Stimulated activated CD8-positive, alpha-beta memory T cell treated with anti-CD3 and anti-CD28 coated beads, Interleukin-12 subunit alpha, Interleukin-12 subunit beta, amount 100 ng/mL, for 24 hours (primary cell): ENCODE measurements around the gene GREM2.

Experiments
- DNase-seq: peaks from one replicate; pipeline ENCODE4 v3.0.0-alpha.2; 2020; ENCODE audit errors: extremely low read depth

The GREM2 gene

GRCh38 chr1:240559781-240560180, 52.2 kb downstream of the GREM2 start:
- no peak for DNase-seq

- DNase-seq = no peak
These were observed 56.4 kb downstream of the GREM2 start for GRCh38 chr1:240555524-240555923.

GRCh38 chr1:240553351-240553750, 58.6 kb downstream of the GREM2 start:
- DNase-seq = no peak

- DNase-seq = no peak
These were observed 72.1 kb downstream of the GREM2 start for GRCh38 chr1:240539769-240540414.

GRCh38 chr1:240538776-240539430, 73.1 kb downstream of the GREM2 start:
- no peak for DNase-seq

GRCh38 chr1:240533154-240533780, 78.7 kb downstream of the GREM2 start:
- DNase-seq = no peak

GRCh38 chr1:240528591-240528990, 83.4 kb downstream of the GREM2 start:
- no peak for DNase-seq

- DNase-seq = no peak
These were observed 84.9 kb downstream of the GREM2 start for GRCh38 chr1:240527086-240527485.

- no peak for DNase-seq
These were observed 85.6 kb downstream of the GREM2 start for GRCh38 chr1:240526312-240526711.

- DNase-seq = no peak
These were observed 87.4 kb downstream of the GREM2 start for GRCh38 chr1:240524356-240525069.

- no peak for DNase-seq
These were observed 89.7 kb downstream of the GREM2 start for GRCh38 chr1:240522122-240522822.

- no peak for DNase-seq
These were observed 94.1 kb downstream of the GREM2 start for GRCh38 chr1:240517891-240518290.

- DNase-seq = no peak
These were observed 95.9 kb downstream of the GREM2 start for GRCh38 chr1:240516069-240516468.

- DNase-seq = no peak
These were observed 96.5 kb downstream of the GREM2 start for GRCh38 chr1:240515505-240515904.

- no peak for DNase-seq
These were observed 100.2 kb downstream of the GREM2 start for GRCh38 chr1:240511789-240512188.

GRCh38 chr1:240508950-240509349, 103.0 kb downstream of the GREM2 start:
- no peak for DNase-seq

GRCh38 chr1:240508201-240508600, 103.8 kb downstream of the GREM2 start:
- no peak for DNase-seq

- no peak for DNase-seq
These were observed 105.8 kb downstream of the GREM2 start for GRCh38 chr1:240506176-240506575.

- DNase-seq = no peak
These were observed 108.4 kb downstream of the GREM2 start for GRCh38 chr1:240503558-240503957.

- DNase-seq = no peak
These were observed 108.9 kb downstream of the GREM2 start for GRCh38 chr1:240503036-240503435.

- DNase-seq = no peak
These were observed 110.8 kb downstream of the GREM2 start for GRCh38 chr1:240501115-240501514.

- no peak for DNase-seq
These were observed 111.3 kb downstream of the GREM2 start for GRCh38 chr1:240500647-240501046.
